Measurements from ENCODE around the gene PCOLCE2.

- TF ChIP-seq POLR2AphosphoS5 (IDR thresholded peaks at IDR 0.05) (no peak), CTCF (IDR thresholded peaks at IDR 0.05) (no peak)
These were observed 10.1 kb downstream of the PCOLCE2 start for GRCh38 chr3:142878649-142879300.

Measured in gastroesophageal sphincter (tissue), 3 donors.